Neural progenitor cell (in vitro differentiated cells): ENCODE data around the gene PCSK6. TPM values are rescaled to one million over a fixed set of nuclear protein-coding genes. Genes with fewer than 3 reads are reported as not detected.
"Not testable (repeated sequence)": the region's sequence is repeated elsewhere in the genome, so short reads cannot be mapped to it uniquely, and the experiment has no call there.

Experiments used
- DNase-seq: peaks from one replicate; pipeline ENCODE4 v3.0.0-alpha.2; 2016; ENCODE audit warnings: low spot score
- H2AFZ ChIP-seq: fragments of 200-600 bp; sonication (generic); replicated peaks from 2 replicates; pipeline ENCODE4 v1.6.1; 2016; ENCODE audit warnings: antibody characterized with exemption
- H3F3A ChIP-seq: fragments of 200-600 bp; sonication (generic); 2 replicates; pipeline ENCODE4 v1.6.1; 2016; ENCODE audit warnings: antibody characterized with exemption, low read depth
- H3K27ac ChIP-seq: fragments of 200-600 bp; sonication (generic); 2 replicates; pipeline ENCODE4 v1.5.1; 2016; ENCODE audit warnings: mild to moderate bottlenecking
- H3K27me3 ChIP-seq: fragments of 200-600 bp; sonication (generic); 2 replicates; pipeline ENCODE4 v1.6.1; 2016; ENCODE audit warnings: mild to moderate bottlenecking, moderate library complexity
- H3K36me3 ChIP-seq: fragments of 200-600 bp; sonication (generic); 2 replicates; pipeline ENCODE4 v1.5.1; 2016
- H3K4me1 ChIP-seq: fragments of 200-600 bp; sonication (generic); 2 replicates; pipeline ENCODE4 v1.6.1; 2016; ENCODE audit warnings: mixed run types
- H3K4me2 ChIP-seq: fragments of 200-600 bp; sonication (generic); 2 replicates; pipeline ENCODE4 v1.6.1; 2016
- H3K4me3 ChIP-seq: fragments of 200-600 bp; sonication (generic); 2 replicates; pipeline ENCODE4 v1.5.1; 2016
- H3K79me2 ChIP-seq: fragments of 200-600 bp; sonication (generic); 2 replicates; pipeline ENCODE4 v1.6.1; 2016; ENCODE audit warnings: low read depth
- H3K9ac ChIP-seq: fragments of 200-600 bp; sonication (generic); 2 replicates; pipeline ENCODE4 v1.6.1; 2016
- H3K9me3 ChIP-seq: fragments of 200-600 bp; sonication (generic); 2 replicates; pipeline ENCODE4 v1.5.1; 2016; ENCODE audit warnings: low read depth
- H4K20me1 ChIP-seq: fragments of 200-600 bp; sonication (generic); 2 replicates; pipeline ENCODE4 v1.6.1; 2016; ENCODE audit warnings: low read depth
- H3K27ac Mint-ChIP-seq: 3 replicates; pipeline ENCODE4 v1.8.0; 2021; ENCODE audit warnings: mixed read lengths
- H3K27me3 Mint-ChIP-seq: 2 replicates; pipeline ENCODE4 v1.8.0; 2022; ENCODE audit warnings: low read depth, mild to moderate bottlenecking, inconsistent platforms, moderate library complexity, mixed read lengths; ENCODE audit not compliant: insufficient read depth
- H3K36me3 Mint-ChIP-seq: 3 replicates; pipeline ENCODE4 v1.8.0; 2021; ENCODE audit warnings: mixed read lengths
- H3K4me1 Mint-ChIP-seq: 3 replicates; pipeline ENCODE4 v1.8.0; 2021; ENCODE audit warnings: mixed read lengths
- H3K4me3 Mint-ChIP-seq: 3 replicates; pipeline ENCODE4 v1.8.0; 2021; ENCODE audit warnings: mild to moderate bottlenecking, moderate library complexity, mixed read lengths
- H3K9me3 Mint-ChIP-seq: 3 replicates; pipeline ENCODE4 v1.8.0; 2020; ENCODE audit warnings: mixed read lengths
- CTCF ChIP-seq: fragments of 200-600 bp; sonication (generic); IDR thresholded peaks from 2 replicates; pipeline ENCODE4 v1.5.1; 2017; ENCODE audit warnings: antibody characterized with exemption, mild to moderate bottlenecking
- EZH2 ChIP-seq: fragments of 200-600 bp; sonication (generic); IDR thresholded peaks from 2 replicates; pipeline ENCODE4 v1.6.1; 2017; ENCODE audit warnings: antibody characterized with exemption, mild to moderate bottlenecking, moderate library complexity
- EZH2phosphoT487 ChIP-seq: fragments of 200-600 bp; sonication (generic); IDR thresholded peaks from 2 replicates; pipeline ENCODE4 v1.6.1; 2017; ENCODE audit warnings: antibody characterized with exemption
- total RNA-seq: library from RNA; depleted of rRNA; stranded (reverse); fragments of >200 nt; gene quantifications from 2 replicates; pipeline ENCODE4 v1.2.3, GENCODE V29; 2015; ENCODE audit warnings: low replicate concordance

The PCSK6 gene
- total RNA-seq, 1 donor from 2014 or later, result 1.9 TPM

DNA sequence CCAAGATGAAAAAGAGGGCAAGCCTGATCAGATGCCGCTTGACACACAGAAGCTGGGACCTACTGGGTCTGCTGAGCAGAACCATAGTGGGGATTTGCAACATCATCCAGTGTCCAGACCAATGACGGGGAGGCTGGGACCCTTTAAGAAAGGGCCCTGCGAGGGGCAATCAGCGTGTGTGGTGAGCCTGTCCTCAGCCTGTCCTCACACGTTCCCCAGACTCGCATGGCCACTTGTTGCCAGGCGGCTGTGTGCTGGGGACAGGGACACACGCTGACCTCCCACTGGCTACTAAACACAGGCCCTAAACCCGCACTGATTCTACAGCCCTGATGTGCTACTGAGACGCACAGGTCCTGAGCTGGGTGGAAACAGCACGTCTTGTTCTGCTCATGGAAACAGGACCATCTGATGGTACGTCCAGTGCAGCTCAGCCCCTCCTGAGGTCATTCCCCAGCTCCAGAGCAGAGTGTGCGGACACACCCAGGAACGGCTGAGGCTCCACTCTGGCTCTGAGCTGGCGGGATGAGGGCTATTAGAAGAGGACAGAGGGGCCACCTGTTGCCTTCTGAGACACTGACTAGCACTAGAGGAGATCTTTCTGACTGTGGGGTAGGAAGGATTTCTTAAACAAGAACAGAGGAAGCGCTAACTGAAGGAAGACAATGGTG is 24.4 kb downstream of the PCSK6 start:
- peaks cover 8% of the 10 kb centered on the region for H3K9me3 Mint-ChIP-seq
- DNase-seq, result no peak
- TF ChIP-seq EZH2phosphoT487, result no peak
- TF ChIP-seq EZH2, result no peak
- no peak for TF ChIP-seq CTCF

GRCh38 chr15:101464256-101464998 is 25.1 kb downstream of the PCSK6 start:
- no peak overlapping the region for H3K4me2 ChIP-seq
- H3K36me3 ChIP-seq, result no peaks in the 10 kb centered on the region
- no peaks in the 10 kb centered on the region for H3K9me3 ChIP-seq
- no peaks in the 10 kb centered on the region for H3K27me3 ChIP-seq
- H3K4me1 ChIP-seq, result peaks cover 1% of the 10 kb centered on the region
- H3K9ac ChIP-seq, result no peak overlapping the region
- H2AFZ ChIP-seq, result no peak overlapping the region
- Mint-ChIP-seq H3K4me3 (no peak overlapping the region), H3K27me3 (peaks cover 12% of the 10 kb centered on the region), H3K9me3 (peaks cover 8% of the 10 kb centered on the region), H3K27ac (no peak overlapping the region), H3K4me1 (peaks cover 2% of the 10 kb centered on the region), H3K36me3 (peaks cover 7% of the 10 kb centered on the region)
- no peaks in the 10 kb centered on the region for H4K20me1 ChIP-seq
- no peak overlapping the region for H3K4me3 ChIP-seq
- no peaks in the 10 kb centered on the region for H3K79me2 ChIP-seq
- no peak overlapping the region for H3K27ac ChIP-seq
- no peak for DNase-seq
- H3F3A ChIP-seq, result no peaks in the 10 kb centered on the region
- TF ChIP-seq CTCF, result no peak
- TF ChIP-seq EZH2phosphoT487, result no peak
- no peak for TF ChIP-seq EZH2

More for the DNA sequence above, 24.4 kb downstream of the PCSK6 start:
- H3K27ac ChIP-seq, result no peak overlapping the region
- H3K79me2 ChIP-seq, result no peaks in the 10 kb centered on the region
- H3K27me3 ChIP-seq, result no peaks in the 10 kb centered on the region
- peaks cover 6% of the 10 kb centered on the region for H3K4me1 ChIP-seq
- H3K4me3 ChIP-seq, result no peak overlapping the region
- Mint-ChIP-seq H3K27me3 (peaks cover 8% of the 10 kb centered on the region), H3K4me1 (peaks cover 5% of the 10 kb centered on the region), H3K27ac (peak overlapping the region; percentile 65), H3K4me3 (no peak overlapping the region), H3K36me3 (peaks cover 7% of the 10 kb centered on the region)
- H3K9me3 ChIP-seq, result no peaks in the 10 kb centered on the region
- no peak overlapping the region for H2AFZ ChIP-seq
- no peaks in the 10 kb centered on the region for H3K36me3 ChIP-seq
- H3K9ac ChIP-seq, result no peak overlapping the region
- no peaks in the 10 kb centered on the region for H4K20me1 ChIP-seq
- H3K4me2 ChIP-seq, result no peak overlapping the region
- peaks cover 4% of the 10 kb centered on the region for H3F3A ChIP-seq

- not testable (repeated sequence) for H2AFZ ChIP-seq, H3K79me2 ChIP-seq, H3K9ac ChIP-seq, H3K4me1 Mint-ChIP-seq, H3K4me1 ChIP-seq, H3K27me3 ChIP-seq, DNase-seq, H3K27ac Mint-ChIP-seq, H3K4me3 ChIP-seq, H3K4me3 Mint-ChIP-seq, H3K27ac ChIP-seq, H3K36me3 Mint-ChIP-seq, H3K36me3 ChIP-seq, H3K4me2 ChIP-seq, H3K9me3 ChIP-seq, H3K27me3 Mint-ChIP-seq, H3K9me3 Mint-ChIP-seq, H3F3A ChIP-seq, H4K20me1 ChIP-seq
Measured at GRCh38 chr15:101463696-101464095, 25.8 kb downstream of the PCSK6 start.

DNA sequence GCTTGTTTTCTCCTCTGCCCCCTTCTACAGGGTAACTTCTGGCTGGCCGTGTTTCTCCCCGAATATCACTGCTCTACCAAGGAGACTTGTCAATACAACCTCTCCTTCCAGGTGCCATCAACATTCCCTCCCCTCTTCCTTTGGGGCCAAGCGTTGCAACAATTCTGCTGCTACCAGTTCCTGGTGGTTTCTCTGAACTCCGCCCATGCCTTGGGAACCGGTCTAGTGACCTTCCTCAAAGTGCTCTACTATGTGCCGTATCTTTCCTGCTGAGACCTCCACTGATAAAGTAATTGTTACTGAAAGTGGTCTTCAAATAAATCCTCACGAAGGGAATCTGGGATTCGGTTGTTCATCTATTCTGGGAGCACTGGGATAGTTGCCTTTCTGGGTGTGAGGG is 26.2 kb downstream of the PCSK6 start:
- Histone ChIP-seq H3K4me1 (no peaks in the 10 kb centered on the region), H3K4me3 (no peak overlapping the region), H3K27ac (no peak overlapping the region), H3K9ac (no peak overlapping the region), H3K36me3 (no peaks in the 10 kb centered on the region), H4K20me1 (no peaks in the 10 kb centered on the region), H3K9me3 (no peaks in the 10 kb centered on the region), H3K4me2 (no peak overlapping the region), H2AFZ (no peak overlapping the region), H3F3A (no peaks in the 10 kb centered on the region), H3K27me3 (no peaks in the 10 kb centered on the region), H3K79me2 (no peaks in the 10 kb centered on the region)
- no peak overlapping the region for H3K27ac Mint-ChIP-seq
- H3K4me1 Mint-ChIP-seq, result peaks cover 8% of the 10 kb centered on the region
- no peak for DNase-seq
- TF ChIP-seq EZH2 (no peak), CTCF (no peak), EZH2phosphoT487 (no peak)
- peaks cover 7% of the 10 kb centered on the region for H3K36me3 Mint-ChIP-seq
- peaks cover 10% of the 10 kb centered on the region for H3K27me3 Mint-ChIP-seq
- peaks cover 8% of the 10 kb centered on the region for H3K9me3 Mint-ChIP-seq
- no peak overlapping the region for H3K4me3 Mint-ChIP-seq
